Left cardiac atrium (tissue), 4 donors: ENCODE data around the gene LDHAL6A. TPM values are rescaled to one million over a fixed set of nuclear protein-coding genes. Genes with fewer than 3 reads are reported as not detected.
"Not testable (repeated sequence)": the region's sequence is repeated elsewhere in the genome, so short reads cannot be mapped to it uniquely, and the experiment has no call there.

Experiments
- ATAC-seq, 2 donors: fragments of 200-7000 bp; cut with Tn5 transposase; one replicate each; pipeline ENCODE4 v1.9.1; 2020; ENCODE audit warnings: mild to moderate bottlenecking in 2 of 2, moderate library complexity in 2 of 2
- DNase-seq: peaks from one replicate; pipeline ENCODE4 v3.0.0-alpha.2; 2020
- intact Hi-C, 2 donors: fragments of 100-400 bp; cut with DNase I; formaldehyde crosslinking; loops; one replicate each; pipeline versions ENCODE4 v1.14.1 to v1.15.1; 2022 to 2023
- long read RNA-seq: library from polyadenylated mRNA; unstranded; transcript quantifications from one replicate; pipeline ENCODE4 v2.0.0, GENCODE V29; 2021
- total RNA-seq, 2 donors: library from RNA; stranded (reverse); fragmentation: NEBNext Ultra II Directional; extraction: Animal tissue kit (Norgen Biotek cat#: 25700); gene quantifications; one replicate each; pipeline ENCODE4 v1.2.1, GENCODE V29; 2021
- donor health status: DM: no; HTN: yes; CAD: no.
- donor health status: DM: no; HTN: yes; CAD: no; lungs with severe emphysema.
- donor health status: DM: yes; HTN: yes; CAD: no.
- donor health status: Dilated cardiomyopathy.

Gene LDHAL6A
- total RNA-seq, result not detected
- long read RNA-seq, result 0 reads

- intact Hi-C loops, result no loop called here
- DNase-seq, result no peak
These were observed at the start of gene LDHAL6A for GRCh38 chr11:18455686-18456372. Gene LDHAL6A, plus strand, starts transcription at chr11:18455856. Its CDS starts 825 bp downstream, at chr11:18456681.

GRCh38 chr11:18407400-18407799 lies 48.3 kb upstream of the LDHAL6A start:
- intact Hi-C loops, result loop anchor here in 1 of 2 donors (5.0 kb wide), 1 partner anchor 40 kb away; no protein-coding TSS in a partner anchor
- DNase-seq, ATAC-seq: not testable (repeated sequence)

More at GRCh38 chr11:18455686-18456372, at the start of gene LDHAL6A:
- ATAC-seq, result no peak

DNA sequence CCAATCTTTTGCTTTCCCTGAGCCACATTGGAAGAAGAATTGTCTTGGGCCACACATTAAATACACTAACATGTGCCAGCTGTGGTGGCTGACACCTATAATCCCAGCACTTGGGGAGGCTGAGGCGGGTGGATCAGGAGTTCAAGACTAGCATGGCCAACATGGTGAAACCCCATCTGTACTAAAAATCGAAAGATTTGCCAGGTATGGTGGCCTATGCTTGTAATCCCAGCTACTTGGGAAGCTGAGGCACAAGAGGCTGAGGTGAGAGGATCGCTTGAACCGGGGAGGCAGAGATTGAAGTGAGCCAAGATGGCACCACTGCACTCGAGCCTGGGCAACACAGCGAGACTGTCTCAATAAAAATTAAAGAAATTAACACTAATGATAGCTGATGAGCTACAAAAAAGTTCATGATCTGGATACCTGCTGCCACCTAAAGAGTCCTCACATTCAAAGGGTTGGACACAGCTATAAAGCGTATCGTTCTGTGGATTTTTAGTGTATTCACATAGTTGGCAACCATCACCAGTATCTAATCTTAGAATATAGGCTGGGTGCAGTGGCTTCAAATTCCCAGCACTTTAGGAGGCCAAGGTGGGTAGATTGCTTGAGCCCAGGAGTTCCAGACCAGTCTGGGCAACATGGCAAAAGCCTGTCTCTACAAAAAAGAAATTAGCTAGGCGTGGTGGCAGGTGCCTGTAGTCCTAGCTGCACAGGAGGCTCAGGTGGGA lies 46.9 kb upstream of the LDHAL6A start:
- ATAC-seq (peak in 1 of 2 donors; percentile 8), DNase-seq (no peak)
- intact Hi-C loops, result loop anchor here in 1 of 2 donors (5.0 kb wide), 1 partner anchor 41 kb away; no protein-coding TSS in a partner anchor

DNA sequence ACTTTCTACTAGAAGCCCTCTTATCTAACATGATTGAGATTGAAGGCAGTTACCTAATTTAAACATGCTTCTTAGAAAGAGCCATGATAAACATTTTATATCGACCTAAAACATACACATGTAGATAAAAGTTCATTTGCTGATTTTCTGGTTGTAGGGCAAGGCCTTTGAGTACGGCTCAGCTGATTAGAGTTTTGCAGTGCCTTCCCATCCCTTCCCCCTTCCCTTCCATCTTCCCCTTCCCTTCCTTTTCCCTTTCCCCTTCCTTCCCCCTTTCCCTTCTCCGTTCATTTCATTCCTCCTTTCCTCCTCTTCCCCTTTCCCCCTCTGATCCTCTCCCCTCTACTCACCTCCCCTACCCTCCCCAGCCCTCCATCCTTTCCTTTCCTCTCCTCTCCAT lies 39.2 kb upstream of the LDHAL6A start:
- intact Hi-C loops, result no loop called here
- ATAC-seq (no peak), DNase-seq (no peak)

DNA sequence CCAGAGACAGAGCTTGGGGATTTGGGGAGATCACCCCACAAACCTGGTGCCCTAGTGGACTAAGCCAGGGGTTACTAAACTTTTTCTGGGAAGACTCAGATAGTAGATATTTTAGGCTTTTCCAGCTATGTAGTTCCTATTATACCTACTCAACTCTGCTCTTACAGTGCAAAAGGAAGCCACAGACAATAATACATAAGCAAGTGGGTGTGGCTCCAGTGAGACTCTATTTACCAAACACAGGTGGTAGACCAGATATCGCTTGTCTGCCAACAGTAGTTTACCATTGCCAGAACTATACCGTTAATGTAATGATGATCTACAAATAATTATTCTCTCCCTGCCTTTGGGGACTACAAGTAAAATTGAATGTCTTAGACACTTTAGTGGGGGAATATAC lies 36.6 kb upstream of the LDHAL6A start:
- DNase-seq (no peak), ATAC-seq (no peak)
- intact Hi-C loops, result no loop called here

DNA sequence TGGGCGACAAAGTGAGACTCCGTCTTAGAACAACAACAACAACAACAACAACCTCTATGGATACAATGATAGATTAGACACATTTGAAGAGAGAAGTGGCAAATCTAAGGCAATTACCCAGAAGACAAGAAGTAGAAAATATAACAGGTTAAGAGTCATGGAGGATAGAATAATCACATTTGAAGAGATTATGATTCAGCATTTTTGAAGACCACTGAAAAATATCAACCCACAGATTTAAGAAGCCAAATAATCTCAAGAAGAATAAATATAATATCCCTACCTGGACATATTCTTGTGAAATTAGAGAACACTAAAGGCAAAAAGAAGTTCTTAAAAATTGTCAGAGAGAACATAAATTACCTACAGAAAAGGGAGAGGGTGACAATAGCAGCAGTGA lies 35.6 kb upstream of the LDHAL6A start:
- no peak for DNase-seq
- intact Hi-C loops, result no loop called here
- ATAC-seq, result no peak

DNA sequence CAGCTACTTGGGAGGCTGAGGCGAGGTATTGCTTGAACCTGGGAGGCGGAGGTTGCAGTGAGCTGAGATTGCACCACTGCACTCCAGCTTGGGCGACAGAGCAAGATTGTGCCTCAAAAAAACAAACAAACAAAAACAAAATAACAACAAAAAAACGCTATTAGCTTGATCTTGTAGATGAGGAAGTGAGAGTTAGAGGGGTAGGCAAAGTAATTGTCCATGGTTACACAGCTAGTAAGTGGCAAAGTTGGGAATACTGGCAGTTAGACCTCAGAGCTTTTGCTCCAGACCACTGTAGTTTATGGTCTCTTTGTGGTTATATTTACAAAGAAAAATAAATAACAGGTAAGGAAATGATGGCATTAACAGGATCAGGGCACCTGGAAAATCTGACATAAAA lies 28.4 kb upstream of the LDHAL6A start:
- ATAC-seq, result no peak
- intact Hi-C loops, result no loop called here

GRCh38 chr11:18429332-18429731 lies 26.3 kb upstream of the LDHAL6A start:
- ATAC-seq, result no peak
- intact Hi-C loops, result no loop called here
- no peak for DNase-seq

More for the DNA sequence above, 28.4 kb upstream of the LDHAL6A start:
- DNase-seq, result no peak

DNA sequence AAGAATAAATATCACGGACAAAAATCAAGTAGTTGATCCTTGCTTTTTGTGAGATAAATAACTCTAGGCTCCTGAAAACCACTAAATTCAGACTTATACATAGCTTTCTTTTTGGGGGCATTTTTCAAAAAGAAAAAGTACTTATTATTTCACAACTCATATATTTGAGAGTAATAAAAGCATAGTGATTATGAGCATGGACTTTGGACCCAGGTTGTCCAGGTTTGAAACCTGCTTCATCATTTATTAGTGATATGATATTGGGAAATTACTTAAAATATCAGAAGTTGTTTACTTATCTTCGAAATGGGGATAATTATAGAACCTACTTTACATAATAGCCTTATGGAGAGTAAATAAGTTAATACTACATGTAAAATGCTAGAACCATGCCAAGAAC lies 17.0 kb upstream of the LDHAL6A start:
- DNase-seq (no peak), ATAC-seq (no peak)
- intact Hi-C loops, result no loop called here

GRCh38 chr11:18449251-18449650 lies 6.4 kb upstream of the LDHAL6A start:
- DNase-seq (no peak), ATAC-seq (no peak)
- intact Hi-C loops, result no loop called here

DNA sequence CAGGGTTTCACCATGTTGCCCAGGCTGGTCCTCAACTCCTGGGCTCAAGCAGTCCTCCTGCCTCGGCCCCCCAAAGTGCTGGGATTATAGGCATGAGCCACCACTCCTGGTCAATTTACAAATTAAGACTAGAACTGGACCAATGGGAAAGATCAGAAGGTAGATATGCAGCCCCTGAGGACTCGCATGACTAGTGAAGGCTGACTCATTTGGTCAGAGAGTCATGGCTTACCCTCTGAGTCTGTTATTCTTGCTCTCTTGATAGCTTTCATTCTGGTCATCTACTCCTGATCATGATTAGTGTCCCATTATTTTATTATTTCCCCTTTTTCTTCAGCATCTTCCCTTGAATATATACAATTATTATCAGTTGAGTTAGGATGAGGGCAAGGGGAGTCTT lies 2.7 kb upstream of the LDHAL6A start:
- no peak for ATAC-seq
- DNase-seq, result no peak
- intact Hi-C loops, result no loop called here

- DNase-seq (no peak), ATAC-seq (no peak)
- intact Hi-C loops, result no loop called here
These were observed 1.8 kb downstream of the LDHAL6A start for GRCh38 chr11:18457450-18457849.

GRCh38 chr11:18459634-18460033 lies 4.0 kb downstream of the LDHAL6A start:
- intact Hi-C loops, result no loop called here
- ATAC-seq, result no peak

GRCh38 chr11:18461909-18462308 lies 6.3 kb downstream of the LDHAL6A start:
- intact Hi-C loops, result no loop called here
- ATAC-seq (no peak), DNase-seq (no peak)

More at GRCh38 chr11:18459634-18460033, 4.0 kb downstream of the LDHAL6A start:
- DNase-seq, result no peak

- DNase-seq (no peak), ATAC-seq (no peak)
- intact Hi-C loops, result no loop called here
These were observed 7.8 kb downstream of the LDHAL6A start for GRCh38 chr11:18463439-18463838.

GRCh38 chr11:18466402-18466801 lies 10.7 kb downstream of the LDHAL6A start:
- intact Hi-C loops, result no loop called here

GRCh38 chr11:18468059-18468458 lies 12.4 kb downstream of the LDHAL6A start:
- intact Hi-C loops, result no loop called here
- DNase-seq (no peak), ATAC-seq (no peak)

More at GRCh38 chr11:18466402-18466801, 10.7 kb downstream of the LDHAL6A start:
- DNase-seq (no peak), ATAC-seq (no peak)

GRCh38 chr11:18468961-18469360 lies 13.3 kb downstream of the LDHAL6A start:
- intact Hi-C loops, result no loop called here
- ATAC-seq (no peak), DNase-seq (no peak)

- DNase-seq, result no peak
- ATAC-seq, result no peak
- intact Hi-C loops, result no loop called here
These were observed 16.3 kb downstream of the LDHAL6A start for GRCh38 chr11:18471995-18472394.

- no peak for ATAC-seq
- intact Hi-C loops, result no loop called here
- no peak for DNase-seq
These were observed 16.9 kb downstream of the LDHAL6A start for GRCh38 chr11:18472587-18472986.

GRCh38 chr11:18479063-18479462 lies 23.4 kb downstream of the LDHAL6A start:
- intact Hi-C loops, result no loop called here
- ATAC-seq (no peak), DNase-seq (no peak)
